Measurements from ENCODE around the gene CARD10.

- no peak for TF ChIP-seq CTCF (IDR thresholded peaks at IDR 0.05 in 4 of 5, conservative IDR thresholded peaks at IDR 0.05 in 1 of 5)
- TF ChIP-seq POLR2A (IDR thresholded peaks at IDR 0.05) = peak in 1 of 2 donors; percentile 17
Measured at GRCh38 chr22:37486224-37486845, 32.9 kb downstream of the CARD10 start, which contains the start of gene MFNG.
